Posterior vena cava (tissue), 2 donors: Measurements from ENCODE around the gene CNBD2. TPM values are rescaled to one million over a fixed set of nuclear protein-coding genes. Genes with fewer than 3 reads are reported as not detected.

ENCODE experiments used
- total RNA-seq, 2 donors: library from RNA; stranded (reverse); fragmentation: NEBNext Ultra II Directional; extraction: Animal tissue kit (Norgen Biotek cat#: 25700); gene quantifications; one replicate each; pipeline ENCODE4 v1.2.1, GENCODE V29; 2021
- donor health status: DM: yes; HTN: yes; CAD: no.
- donor health status: DM: yes; HTN: yes; CAD: no.

The CNBD2 gene
- total RNA-seq, 2 donors from 2014 or later: 2.0 to 2.3 TPM

Other genes with a start within 250 kb of the CNBD2 start
- gene RBM39, start 226.3 kb upstream of the CNBD2 start, total RNA-seq: 100 to 1,000 TPM; 210 to 217 TPM
- gene PHF20, start 196.6 kb upstream of the CNBD2 start, total RNA-seq: 10 to 100 TPM; 55.2 to 59.6 TPM
- 10 to 100 TPM; 35.5 to 43.6 TPM for gene SCAND1, start 14.1 kb upstream of the CNBD2 start, total RNA-seq
- 10 to 100 TPM; 39.3 to 58.2 TPM for gene EPB41L1, start 186.2 kb downstream of the CNBD2 start, total RNA-seq